BLaER1 (cell line): ENCODE measurements around the gene SLC25A1.

Experiments used
- H3K27ac ChIP-seq: shearing (Covaris generic); formaldehyde crosslinking; 2 replicates; pipeline ENCODE4 v1.8.1; 2022
- H3K27me3 ChIP-seq: shearing (Covaris generic); formaldehyde crosslinking; 2 replicates; pipeline ENCODE4 v1.8.1; 2022
- H3K36me3 ChIP-seq: shearing (Covaris generic); formaldehyde crosslinking; 2 replicates; pipeline ENCODE4 v1.8.1; 2022
- H3K4me1 ChIP-seq: shearing (Covaris generic); formaldehyde crosslinking; 2 replicates; pipeline ENCODE4 v1.8.1; 2022
- H3K4me2 ChIP-seq: shearing (Covaris generic); formaldehyde crosslinking; 2 replicates; pipeline ENCODE4 v1.8.1; 2022
- H3K4me3 ChIP-seq: shearing (Covaris generic); formaldehyde crosslinking; 2 replicates; pipeline ENCODE4 v1.8.1; 2022
- H3K9ac ChIP-seq: shearing (Covaris generic); formaldehyde crosslinking; 2 replicates; pipeline ENCODE4 v1.8.1; 2022
- H3K9me3 ChIP-seq: shearing (Covaris generic); formaldehyde crosslinking; 2 replicates; pipeline ENCODE4 v1.8.1; 2022
- H4K20me1 ChIP-seq: shearing (Covaris generic); formaldehyde crosslinking; 2 replicates; pipeline ENCODE4 v1.8.1; 2022
- Cebpa-rat ChIP-seq: shearing (Covaris generic); IDR thresholded peaks from 2 replicates; pipeline ENCODE4 v1.8.1; 2022

Gene SLC25A1

DNA sequence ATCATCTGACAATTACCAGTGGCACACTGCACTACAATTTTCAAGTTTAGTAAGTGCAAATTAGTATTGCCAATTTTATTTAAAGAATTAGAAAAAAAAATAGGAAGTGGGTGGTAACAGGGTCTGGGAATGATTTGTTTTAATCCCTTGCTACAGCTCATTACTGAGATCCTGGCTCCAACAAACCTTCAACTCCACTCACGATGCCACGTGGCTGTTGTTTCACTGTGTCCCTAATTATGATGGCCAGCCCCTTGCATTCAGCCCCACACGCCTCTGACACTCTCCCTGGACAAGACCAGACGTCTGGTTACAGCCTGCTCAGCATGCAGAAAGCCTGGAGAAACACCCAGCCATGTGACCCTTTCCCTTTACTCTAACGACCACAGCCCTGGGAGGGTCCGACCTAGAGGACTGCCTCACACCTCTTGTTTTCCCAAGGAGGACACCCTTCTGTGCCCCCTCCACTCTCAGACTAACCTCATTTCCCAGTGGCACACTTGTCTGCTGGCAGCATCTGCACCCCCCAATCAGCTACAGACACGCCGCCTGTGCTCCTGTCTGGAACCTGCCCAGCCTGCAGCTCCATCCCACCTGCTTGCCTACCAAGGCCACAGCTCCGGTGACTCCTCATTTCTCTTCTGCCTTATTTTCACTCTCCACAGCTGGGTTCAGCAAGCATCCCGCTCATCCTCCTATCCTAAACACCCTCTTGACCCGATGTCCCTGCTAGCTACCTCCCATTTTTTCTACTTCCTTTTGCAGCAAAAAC, 18.5 kb upstream of the SLC25A1 start:
- peaks cover 72% of the 10 kb centered on the region for H3K36me3 ChIP-seq
- H4K20me1 ChIP-seq, result no peaks in the 10 kb centered on the region

DNA sequence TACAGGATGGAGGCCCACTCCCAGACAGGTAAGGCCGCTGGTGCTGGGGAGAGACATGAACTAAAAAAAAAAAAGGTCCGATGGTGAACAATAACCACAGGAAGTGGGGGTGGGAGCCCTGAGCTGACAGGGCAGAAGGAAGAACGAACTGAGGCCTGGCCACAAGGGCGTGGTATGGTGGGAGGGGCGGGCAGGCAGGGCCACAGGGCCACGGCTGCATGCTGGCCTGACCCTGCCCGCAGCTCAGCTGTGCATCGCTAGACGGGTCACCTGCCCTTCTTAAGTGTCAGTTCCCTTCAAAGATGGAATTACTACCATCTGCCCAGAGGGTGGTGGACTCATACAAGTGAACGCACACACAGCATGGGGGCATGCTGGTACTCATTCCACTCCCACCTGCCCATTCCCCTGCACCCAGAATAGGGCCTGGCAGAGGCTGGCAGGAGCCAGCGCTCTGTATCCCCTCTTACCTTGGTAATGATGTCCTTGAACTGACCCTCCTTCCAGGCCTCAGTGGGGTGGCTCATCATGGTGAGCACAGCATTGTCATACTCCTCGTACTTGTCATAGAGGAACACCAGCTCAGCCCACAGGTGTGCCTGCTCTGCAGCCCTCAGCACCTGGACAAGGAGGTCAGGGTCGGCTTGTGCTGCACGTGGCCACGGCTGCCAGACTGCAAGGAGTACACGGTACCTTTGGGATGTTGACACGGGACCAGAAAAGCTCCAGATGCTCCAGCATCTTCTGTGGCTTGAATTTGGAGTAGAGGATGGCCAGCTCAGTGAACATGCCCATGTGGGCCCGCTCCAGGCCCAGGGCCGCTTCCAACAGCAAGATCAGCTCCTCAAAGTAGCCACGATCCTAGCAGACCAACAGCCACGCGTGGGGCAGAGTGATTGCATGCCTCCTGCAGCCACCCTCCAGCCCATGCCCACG, 17.5 kb upstream of the SLC25A1 start:
- Histone ChIP-seq H3K4me2 (peak overlapping the region; percentile 42), H3K4me1 (peaks cover 12% of the 10 kb centered on the region), H3K27me3 (no peaks in the 10 kb centered on the region)

More for the DNA sequence above, 18.5 kb upstream of the SLC25A1 start:
- Histone ChIP-seq H3K9me3 (peaks cover 9% of the 10 kb centered on the region; the same call in 1 of the 2 replicates), H3K4me2 (no peak overlapping the region), H3K4me3 (no peak overlapping the region), H3K27me3 (no peaks in the 10 kb centered on the region), H3K9ac (no peak overlapping the region), H3K4me1 (peaks cover 12% of the 10 kb centered on the region), H3K27ac (no peak overlapping the region)
- no peak for TF ChIP-seq Cebpa-rat

DNA sequence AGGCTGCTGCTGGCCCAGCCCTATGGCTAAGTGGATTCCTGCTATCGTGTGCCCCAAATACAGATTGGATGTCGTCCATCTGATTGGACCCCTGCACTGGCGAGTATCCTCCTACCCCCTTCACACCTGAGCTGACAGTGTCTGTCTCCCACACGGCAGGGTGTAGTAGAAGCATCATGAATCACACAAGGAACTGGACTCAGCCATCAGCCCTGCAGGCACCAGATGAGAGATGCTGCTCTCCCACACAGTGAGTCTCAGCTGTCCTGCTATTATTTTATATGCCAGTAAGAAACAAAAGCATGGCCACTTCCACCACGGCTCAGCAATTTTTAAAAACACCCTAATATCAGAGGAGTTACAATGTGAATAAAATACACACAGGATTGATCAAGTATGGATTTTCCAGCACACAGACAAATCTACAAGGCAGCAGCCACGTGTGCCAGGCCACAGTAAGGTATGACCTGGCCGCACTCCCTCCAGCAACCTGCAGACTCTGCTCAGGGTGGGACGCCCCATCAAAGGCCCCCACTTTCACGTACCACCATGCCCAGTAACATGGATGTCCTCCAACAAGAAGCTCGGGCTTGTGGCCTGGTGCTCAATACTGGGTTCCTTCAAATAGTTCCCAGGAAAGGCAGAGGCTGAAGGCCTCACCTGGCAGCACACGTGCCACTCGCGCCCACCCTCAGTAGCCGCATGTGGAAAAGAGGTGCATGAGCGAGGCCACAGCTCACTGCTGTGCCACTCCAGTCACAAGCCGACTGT, 16.4 kb upstream of the SLC25A1 start:
- Histone ChIP-seq H3K4me3 (no peak overlapping the region), H3K27ac (no peak overlapping the region), H3K27me3 (no peaks in the 10 kb centered on the region), H3K9me3 (peaks cover 9% of the 10 kb centered on the region; the same call in 1 of the 2 replicates), H3K4me2 (no peak overlapping the region; the same call in 1 of the 2 replicates), H3K9ac (no peak overlapping the region), H3K36me3 (peaks cover 67% of the 10 kb centered on the region), H4K20me1 (no peaks in the 10 kb centered on the region), H3K4me1 (peaks cover 12% of the 10 kb centered on the region)
- no peak for TF ChIP-seq Cebpa-rat

More for the DNA sequence above, 17.5 kb upstream of the SLC25A1 start:
- H3K36me3 ChIP-seq, result peaks cover 69% of the 10 kb centered on the region
- no peak overlapping the region for H3K27ac ChIP-seq
- no peaks in the 10 kb centered on the region for H4K20me1 ChIP-seq
- H3K9me3 ChIP-seq, result peaks cover 9% of the 10 kb centered on the region; the same call in 1 of the 2 replicates
- no peak overlapping the region for H3K4me3 ChIP-seq
- H3K9ac ChIP-seq, result no peak overlapping the region
- TF ChIP-seq Cebpa-rat, result no peak

DNA sequence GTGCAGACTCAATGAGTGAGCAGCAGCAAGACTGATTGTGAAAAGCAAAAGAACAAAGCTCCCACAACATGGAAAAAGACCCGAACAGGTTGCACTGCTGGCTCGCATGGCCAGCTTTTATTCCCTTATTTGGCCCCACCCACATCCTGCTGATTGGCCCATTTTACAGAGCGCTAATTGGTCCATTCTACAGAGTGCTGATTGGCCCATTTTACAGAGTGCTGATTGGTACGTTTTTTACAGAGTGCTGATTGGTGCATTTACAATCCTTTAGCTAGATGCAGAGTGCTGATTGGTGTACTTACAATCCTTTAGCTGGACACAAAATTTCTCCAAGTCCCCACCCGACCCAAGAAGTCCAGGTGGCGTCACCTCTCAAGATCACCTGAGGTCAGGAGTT, 15.3 kb upstream of the SLC25A1 start:
- TF ChIP-seq Cebpa-rat, result no peak
- no peaks in the 10 kb centered on the region for H4K20me1 ChIP-seq
- H3K9ac ChIP-seq, result no peak overlapping the region
- no peaks in the 10 kb centered on the region for H3K27me3 ChIP-seq
- peaks cover 9% of the 10 kb centered on the region; the same call in 1 of the 2 replicates for H3K9me3 ChIP-seq
- H3K4me1 ChIP-seq, result peaks cover 12% of the 10 kb centered on the region
- H3K27ac ChIP-seq, result no peak overlapping the region
- H3K4me3 ChIP-seq, result no peak overlapping the region
- H3K4me2 ChIP-seq, result no peak overlapping the region
- H3K36me3 ChIP-seq, result peaks cover 59% of the 10 kb centered on the region

DNA sequence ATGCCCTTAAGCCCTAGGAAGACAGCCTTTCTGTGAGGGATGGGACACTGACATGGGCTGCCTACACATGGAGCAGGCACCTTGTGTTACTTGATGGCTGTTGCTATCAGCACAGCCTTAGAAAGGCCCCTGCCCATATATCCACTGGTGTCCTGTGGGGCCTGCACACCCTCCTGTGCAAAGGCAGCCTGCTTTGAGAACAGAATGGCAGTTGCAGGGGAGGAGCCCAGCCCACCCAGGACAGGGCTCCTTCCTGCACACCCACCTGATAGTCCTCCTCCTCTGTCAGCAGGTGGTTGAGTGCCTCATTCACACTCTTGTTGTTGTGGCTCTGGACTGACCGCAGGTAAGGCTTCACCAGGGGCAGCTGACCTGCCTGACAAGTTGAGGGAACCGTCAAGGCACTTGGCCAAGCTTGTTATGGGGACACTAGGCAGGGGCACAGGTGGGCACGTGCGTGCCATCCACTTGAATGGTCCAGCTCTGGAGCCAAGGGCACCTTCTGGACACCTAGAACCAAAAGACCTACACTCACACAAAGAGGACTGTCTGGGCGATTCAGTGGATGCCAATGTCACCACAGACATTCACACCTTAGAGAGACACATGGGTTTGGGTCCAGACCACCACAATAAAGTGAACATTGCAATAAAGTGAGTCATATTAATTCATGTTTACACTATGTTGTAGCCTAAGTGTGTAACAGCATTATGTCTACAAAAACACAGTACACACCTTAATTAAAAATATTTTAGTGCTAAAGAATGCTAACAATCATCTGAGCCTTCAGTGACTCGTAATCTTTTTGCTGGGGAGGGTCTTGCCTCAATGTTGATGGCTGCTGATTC, 9.4 kb upstream of the SLC25A1 start:
- no peak overlapping the region for H3K4me2 ChIP-seq
- H3K27ac ChIP-seq, result no peak overlapping the region
- TF ChIP-seq Cebpa-rat, result no peak
- H3K4me1 ChIP-seq, result 0 out of 2 replicates have a peak, but pooled peaks cover under 1% of the 10 kb centered on the region
- peaks cover 20% of the 10 kb centered on the region for H3K36me3 ChIP-seq
- no peaks in the 10 kb centered on the region for H3K9me3 ChIP-seq
- no peak overlapping the region for H3K9ac ChIP-seq
- H3K4me3 ChIP-seq, result no peak overlapping the region
- peaks cover 10% of the 10 kb centered on the region; the same call in 1 of the 2 replicates for H4K20me1 ChIP-seq
- no peaks in the 10 kb centered on the region for H3K27me3 ChIP-seq

DNA sequence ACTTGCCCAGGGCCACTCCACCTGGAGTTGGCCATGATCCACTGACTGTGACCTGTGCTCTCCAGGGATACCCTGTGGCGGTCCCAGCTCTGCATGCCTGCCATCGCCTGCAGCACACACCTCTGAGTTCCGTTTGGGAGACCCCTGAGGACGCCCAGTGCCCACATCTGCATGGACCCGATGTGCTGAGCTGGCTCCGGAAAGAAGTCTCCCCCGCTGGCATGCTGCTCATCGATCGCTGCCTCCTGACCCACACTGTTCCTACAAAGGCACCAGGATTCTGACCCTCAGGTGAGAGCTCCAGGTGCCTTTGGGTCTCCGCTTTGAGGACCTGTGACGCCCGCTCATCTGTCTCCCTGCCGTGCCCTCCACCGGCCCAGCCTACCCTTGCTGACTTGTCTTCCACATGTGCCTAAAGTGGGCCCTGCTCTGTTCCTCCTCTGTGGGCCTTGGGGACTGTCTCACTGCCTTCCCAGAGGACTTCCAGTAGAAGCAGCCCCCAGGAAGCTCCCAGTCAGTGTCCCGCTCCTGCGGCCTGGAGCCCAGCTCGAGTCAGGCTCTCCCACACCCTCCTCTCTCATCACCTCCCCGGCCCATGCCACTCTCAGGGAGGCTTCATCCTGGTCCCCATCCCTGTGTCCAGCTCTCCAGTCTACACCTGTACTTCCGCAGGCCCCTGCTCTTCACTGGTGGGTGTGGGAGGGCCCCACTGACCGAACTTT, 5.9 kb upstream of the SLC25A1 start:
- H3K9me3 ChIP-seq, result no peaks in the 10 kb centered on the region
- peaks cover 28% of the 10 kb centered on the region; the same call in 1 of the 2 replicates for H4K20me1 ChIP-seq
- peaks cover 21% of the 10 kb centered on the region for H3K4me1 ChIP-seq
- H3K9ac ChIP-seq, result 0 out of 2 replicates have a peak overlapping the region, but pooled peaks have one; percentile 24
- peaks cover 9% of the 10 kb centered on the region for H3K36me3 ChIP-seq
- H3K27ac ChIP-seq, result no peak overlapping the region
- no peaks in the 10 kb centered on the region for H3K27me3 ChIP-seq
- no peak for TF ChIP-seq Cebpa-rat
- H3K4me3 ChIP-seq, result no peak overlapping the region
- H3K4me2 ChIP-seq, result no peak overlapping the region

DNA sequence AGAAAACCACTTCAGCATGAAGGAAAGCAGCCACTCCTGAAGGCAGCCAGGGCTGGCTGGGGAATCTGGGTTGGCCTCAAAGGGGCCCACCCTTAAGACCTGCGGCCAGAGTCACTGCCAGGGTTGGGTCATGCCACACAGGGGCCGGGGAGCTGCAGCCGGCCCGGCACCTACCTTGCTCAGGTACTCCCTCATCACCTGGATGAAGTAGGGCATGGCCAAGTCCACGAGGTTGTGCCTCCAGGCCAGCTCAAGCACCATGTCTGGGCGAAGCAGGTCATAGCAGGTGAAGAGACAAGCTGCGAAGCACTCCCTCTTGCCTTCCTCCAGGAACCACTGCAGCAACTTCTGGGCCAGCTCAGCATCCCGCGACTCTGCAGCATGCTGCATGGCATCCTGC, 4.7 kb upstream of the SLC25A1 start:
- Histone ChIP-seq H4K20me1 (peaks cover 28% of the 10 kb centered on the region; the same call in 1 of the 2 replicates), H3K4me1 (peaks cover 27% of the 10 kb centered on the region), H3K4me2 (no peak overlapping the region), H3K27ac (no peak overlapping the region), H3K9me3 (no peaks in the 10 kb centered on the region), H3K9ac (no peak overlapping the region), H3K27me3 (no peaks in the 10 kb centered on the region), H3K4me3 (no peak overlapping the region), H3K36me3 (peaks cover 9% of the 10 kb centered on the region)
- no peak for TF ChIP-seq Cebpa-rat

DNA sequence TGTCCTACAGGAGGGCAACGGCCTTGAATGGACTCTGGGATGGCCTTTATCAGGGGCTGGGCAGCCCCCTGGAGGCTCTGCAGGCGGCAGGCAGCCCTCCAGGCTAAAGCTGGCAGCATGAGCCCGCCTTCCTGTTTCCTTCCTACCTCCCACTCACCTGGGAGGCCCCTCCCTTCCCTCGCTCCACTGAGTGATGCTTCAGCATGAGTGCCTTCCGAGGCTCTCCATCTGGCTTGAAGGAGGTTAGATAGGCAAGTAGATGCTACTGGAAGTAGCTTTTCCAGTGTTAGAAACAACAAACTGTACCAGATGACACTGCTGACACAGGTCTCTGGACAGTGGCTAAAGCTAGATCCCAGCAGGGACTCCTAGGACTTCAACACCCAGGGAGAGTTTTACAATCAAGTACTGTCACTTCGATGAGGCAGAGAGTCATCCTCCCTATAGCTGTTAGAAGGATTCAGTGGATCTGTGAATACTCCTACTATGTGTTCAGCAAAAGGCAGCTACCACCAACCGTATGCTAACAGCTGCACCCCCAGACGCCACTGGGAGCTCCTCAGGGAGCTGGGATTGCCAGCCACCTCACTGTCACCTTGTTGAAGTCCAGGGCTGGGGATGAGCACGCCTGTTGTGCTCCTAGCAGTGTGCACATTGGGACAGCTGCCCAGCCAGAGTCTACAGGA, 4.1 kb upstream of the SLC25A1 start:
- Histone ChIP-seq H3K4me3 (no peak overlapping the region), H3K9me3 (no peaks in the 10 kb centered on the region), H3K4me2 (peak overlapping the region; percentile 61), H3K27me3 (no peaks in the 10 kb centered on the region), H3K4me1 (peaks cover 28% of the 10 kb centered on the region), H3K9ac (no peak overlapping the region), H3K27ac (no peak overlapping the region), H3K36me3 (peaks cover 4% of the 10 kb centered on the region), H4K20me1 (peaks cover 30% of the 10 kb centered on the region)
- TF ChIP-seq Cebpa-rat, result no peak
